SU-DHL-6 (cell line): ENCODE measurements around the gene CCM2.

Source experiments
- H2AFZ ChIP-seq: fragments of 200-600 bp; sonication (generic); 2 replicates; pipeline ENCODE4 v1.6.1; 2014; ENCODE audit warnings: low read depth, mild to moderate bottlenecking, moderate library complexity, mixed read lengths, antibody characterized with exemption, low read length; ENCODE audit not compliant: severe bottlenecking
- H3F3A ChIP-seq: fragments of 200-600 bp; shearing (Covaris generic); 2 replicates; pipeline ENCODE4 v1.6.0; 2016; ENCODE audit warnings: antibody characterized with exemption, mild to moderate bottlenecking; ENCODE audit not compliant: insufficient read depth
- H3K27ac ChIP-seq: fragments of 200-600 bp; sonication (generic); 2 replicates; pipeline ENCODE4 v1.5.1; 2016; ENCODE audit warnings: low read depth, mild to moderate bottlenecking, low read length, moderate library complexity, mixed read lengths
- H3K27me3 ChIP-seq: fragments of 200-600 bp; sonication (generic), shearing (Covaris generic); 2 replicates; pipeline ENCODE4 v1.6.0; 2014; ENCODE audit warnings: mild to moderate bottlenecking, low read length
- H3K36me3 ChIP-seq: fragments of 200-600 bp; sonication (generic); 2 replicates; pipeline ENCODE4 v1.6.1; 2014; ENCODE audit warnings: mild to moderate bottlenecking, low read length, mixed read lengths
- H3K4me2 ChIP-seq: fragments of 300-600, 200-600 bp; shearing (Covaris generic), sonication (generic); 2 replicates; pipeline ENCODE4 v1.6.0; 2014; ENCODE audit warnings: low read length, low read depth, mild to moderate bottlenecking; ENCODE audit not compliant: poor library complexity, severe bottlenecking
- H3K4me3 ChIP-seq: fragments of 200-600 bp; sonication (generic); 2 replicates; pipeline ENCODE4 v1.5.1; 2014; ENCODE audit warnings: antibody characterized with exemption, low read length, mild to moderate bottlenecking, mixed read lengths; ENCODE audit not compliant: insufficient read depth, poor library complexity, severe bottlenecking
- H3K79me2 ChIP-seq: fragments of 200-600 bp; sonication (generic); 2 replicates; pipeline ENCODE4 v1.6.1; 2014; ENCODE audit warnings: mild to moderate bottlenecking, low read length, moderate library complexity; ENCODE audit not compliant: insufficient read depth
- H3K9ac ChIP-seq: fragments of 200-600 bp; sonication (generic); 2 replicates; pipeline ENCODE4 v1.7.0; 2014; ENCODE audit warnings: mild to moderate bottlenecking, low read length
- H3K9me2 ChIP-seq: fragments of 200-600 bp; sonication (generic); replicated peaks from 2 replicates; pipeline ENCODE4 v1.6.1; 2014; ENCODE audit warnings: low read length; ENCODE audit not compliant: insufficient read depth
- H3K9me3 ChIP-seq: fragments of 200-600 bp; sonication (generic); 2 replicates; pipeline ENCODE4 v1.6.1; 2014; ENCODE audit warnings: low read length, mixed read lengths; ENCODE audit not compliant: insufficient read depth
- H4K20me1 ChIP-seq: fragments of 200-600 bp; sonication (generic); 2 replicates; pipeline ENCODE4 v1.6.1; 2014; ENCODE audit warnings: low read depth, mild to moderate bottlenecking, antibody characterized with exemption, low read length, moderate library complexity, mixed read lengths
- EZH2phosphoT487 ChIP-seq: fragments of 200-600 bp; sonication (generic), shearing (Covaris generic); conservative IDR thresholded peaks from 2 replicates; pipeline ENCODE4 v1.6.1; 2018; ENCODE audit warnings: mild to moderate bottlenecking, antibody characterized with exemption, low read length, moderate library complexity, mixed read lengths
- TF ChIP-seq, protein P1 (sequence below): fragments of 200-600 bp; sonication (generic); IDR thresholded peaks from one replicate; pipeline ENCODE4 v1.5.1; 2017; ENCODE audit warnings: antibody characterized with exemption, mild to moderate bottlenecking, low read length, moderate library complexity; ENCODE audit not compliant: insufficient read depth, poor library complexity, severe bottlenecking

The CCM2 gene

DNA sequence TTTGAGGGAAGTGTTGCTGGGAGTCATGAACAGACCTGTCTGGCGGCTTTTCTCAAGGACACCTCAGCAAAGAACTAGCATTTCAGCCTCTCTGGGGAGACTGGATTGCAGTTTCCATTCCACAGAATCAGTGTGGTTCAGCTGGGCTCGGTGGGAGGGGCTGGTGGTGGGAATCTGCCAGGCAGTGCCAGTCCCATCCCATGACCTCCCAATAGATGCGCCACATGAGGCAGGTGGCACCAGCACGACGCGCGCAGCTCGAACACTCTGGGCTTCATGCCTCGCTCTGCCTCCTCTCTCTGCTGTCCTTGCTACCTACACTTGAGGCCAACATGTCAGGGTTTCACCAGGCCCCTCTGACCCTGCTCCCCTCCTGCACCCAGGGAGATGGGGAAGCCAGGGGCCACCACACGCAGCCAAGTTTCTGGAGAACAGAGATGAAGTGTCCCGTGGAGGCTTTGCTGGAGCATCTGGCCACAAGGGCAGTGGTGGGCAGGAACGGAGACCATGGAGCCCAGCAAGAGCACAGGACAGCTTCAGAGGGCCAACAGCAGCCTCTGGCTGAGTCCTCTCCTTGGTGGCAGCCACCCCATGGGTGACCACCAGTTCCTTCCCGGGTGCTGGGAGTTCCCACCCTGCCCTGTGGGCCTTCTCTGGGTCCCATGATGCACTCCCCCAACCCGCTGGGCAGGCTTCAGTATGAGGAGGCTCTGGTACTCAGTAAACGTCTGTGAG, 86.5 kb downstream of the CCM2 start:
- no peaks in the 10 kb centered on the region for H3K9me3 ChIP-seq
- no peaks in the 10 kb centered on the region for H3F3A ChIP-seq
- no peaks in the 10 kb centered on the region for H4K20me1 ChIP-seq
- H2AFZ ChIP-seq, result no peak overlapping the region
- no peaks in the 10 kb centered on the region for H3K27me3 ChIP-seq
- H3K27ac ChIP-seq, result no peak overlapping the region
- H3K4me2 ChIP-seq, result no peak overlapping the region
- H3K9ac ChIP-seq, result no peak overlapping the region
- no peak overlapping the region for H3K4me3 ChIP-seq
- H3K9me2 ChIP-seq, result no peaks in the 10 kb centered on the region
- H3K36me3 ChIP-seq, result no peaks in the 10 kb centered on the region
- no peaks in the 10 kb centered on the region for H3K79me2 ChIP-seq
- TF ChIP-seq, protein P1, sequence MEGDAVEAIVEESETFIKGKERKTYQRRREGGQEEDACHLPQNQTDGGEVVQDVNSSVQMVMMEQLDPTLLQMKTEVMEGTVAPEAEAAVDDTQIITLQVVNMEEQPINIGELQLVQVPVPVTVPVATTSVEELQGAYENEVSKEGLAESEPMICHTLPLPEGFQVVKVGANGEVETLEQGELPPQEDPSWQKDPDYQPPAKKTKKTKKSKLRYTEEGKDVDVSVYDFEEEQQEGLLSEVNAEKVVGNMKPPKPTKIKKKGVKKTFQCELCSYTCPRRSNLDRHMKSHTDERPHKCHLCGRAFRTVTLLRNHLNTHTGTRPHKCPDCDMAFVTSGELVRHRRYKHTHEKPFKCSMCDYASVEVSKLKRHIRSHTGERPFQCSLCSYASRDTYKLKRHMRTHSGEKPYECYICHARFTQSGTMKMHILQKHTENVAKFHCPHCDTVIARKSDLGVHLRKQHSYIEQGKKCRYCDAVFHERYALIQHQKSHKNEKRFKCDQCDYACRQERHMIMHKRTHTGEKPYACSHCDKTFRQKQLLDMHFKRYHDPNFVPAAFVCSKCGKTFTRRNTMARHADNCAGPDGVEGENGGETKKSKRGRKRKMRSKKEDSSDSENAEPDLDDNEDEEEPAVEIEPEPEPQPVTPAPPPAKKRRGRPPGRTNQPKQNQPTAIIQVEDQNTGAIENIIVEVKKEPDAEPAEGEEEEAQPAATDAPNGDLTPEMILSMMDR, result no peak
- no peak for TF ChIP-seq EZH2phosphoT487

DNA sequence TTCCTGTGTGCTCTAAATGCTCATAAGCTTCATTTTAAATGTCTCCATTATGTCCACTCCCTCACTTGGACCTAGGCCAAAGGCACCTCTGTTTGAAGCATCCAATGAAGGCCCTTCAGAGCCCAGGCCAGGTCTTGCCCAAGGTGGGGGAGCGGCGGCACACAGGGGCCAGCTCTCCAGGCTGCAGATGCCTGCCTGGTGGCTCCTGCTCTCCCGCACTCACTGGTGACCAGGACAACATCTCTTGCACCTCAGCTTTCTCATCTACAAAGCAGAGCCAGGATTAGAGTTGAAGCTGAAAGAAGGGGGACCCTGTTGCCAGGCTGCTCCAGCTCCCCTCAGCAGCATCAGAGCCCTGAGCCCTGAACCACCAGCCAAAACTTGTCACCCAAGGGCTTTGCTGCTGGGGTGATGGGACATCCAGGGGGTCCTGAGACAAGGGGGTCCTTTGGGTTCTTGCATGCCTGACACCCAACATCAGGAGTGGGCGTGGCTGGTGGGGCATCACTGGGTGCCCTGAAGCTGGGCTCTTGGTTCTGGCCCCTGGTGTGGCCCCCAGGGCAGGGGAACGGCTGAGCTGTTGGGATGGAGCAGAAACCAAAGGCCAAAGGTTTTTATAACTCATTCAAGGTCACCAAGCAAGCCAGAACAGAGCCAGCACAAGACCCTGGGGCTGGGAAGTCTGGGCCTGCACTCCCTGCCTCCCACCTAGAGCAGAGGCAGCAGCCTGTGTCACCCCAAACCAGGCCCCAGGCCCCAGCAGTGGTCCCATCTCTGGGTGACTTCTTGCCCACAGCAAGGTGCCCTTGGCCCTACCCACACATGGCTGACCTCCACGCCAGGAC, 87.5 kb downstream of the CCM2 start:
- Histone ChIP-seq H3K4me3 (no peak overlapping the region), H3K9ac (no peak overlapping the region), H3F3A (no peaks in the 10 kb centered on the region), H3K36me3 (no peaks in the 10 kb centered on the region), H3K9me2 (no peaks in the 10 kb centered on the region), H2AFZ (no peak overlapping the region), H4K20me1 (no peaks in the 10 kb centered on the region), H3K79me2 (no peaks in the 10 kb centered on the region), H3K27me3 (no peaks in the 10 kb centered on the region), H3K27ac (no peak overlapping the region), H3K9me3 (no peaks in the 10 kb centered on the region), H3K4me2 (no peak overlapping the region)
- TF ChIP-seq EZH2phosphoT487, result no peak
- TF ChIP-seq, protein P1, result no peak

- Histone ChIP-seq H2AFZ (no peak overlapping the region), H3K79me2 (no peaks in the 10 kb centered on the region), H3F3A (no peaks in the 10 kb centered on the region), H3K4me2 (no peak overlapping the region), H3K27ac (no peak overlapping the region), H3K27me3 (no peaks in the 10 kb centered on the region), H3K9me3 (no peaks in the 10 kb centered on the region), H3K9me2 (no peaks in the 10 kb centered on the region), H4K20me1 (no peaks in the 10 kb centered on the region), H3K4me3 (no peak overlapping the region), H3K36me3 (no peaks in the 10 kb centered on the region), H3K9ac (no peak overlapping the region)
- TF ChIP-seq, protein P1, result no peak
- TF ChIP-seq EZH2phosphoT487, result no peak
These were observed 88.2 kb downstream of the CCM2 start for GRCh38 chr7:45088146-45088701.
